ENCODE measurements around the gene SH3BGRL2.

- TF ChIP-seq EZH2 (IDR thresholded peaks at IDR 0.05) (no peak), POLR2AphosphoS5 (IDR thresholded peaks at IDR 0.05; ENCODE audit: borderline replicate concordance, low read depth, low read length) (no peak)
These were observed 26.1 kb upstream of the SH3BGRL2 start for GRCh38 chr6:79605061-79605460.

Measured in SK-N-MC (cell line).